ENCODE results near the gene CENPU. TPM values are rescaled to one million over a fixed set of nuclear protein-coding genes. Genes with fewer than 3 reads are reported as not detected.

The CENPU gene
- total RNA-seq, 1 donor from 2014 or later = 8.7 TPM

DNA sequence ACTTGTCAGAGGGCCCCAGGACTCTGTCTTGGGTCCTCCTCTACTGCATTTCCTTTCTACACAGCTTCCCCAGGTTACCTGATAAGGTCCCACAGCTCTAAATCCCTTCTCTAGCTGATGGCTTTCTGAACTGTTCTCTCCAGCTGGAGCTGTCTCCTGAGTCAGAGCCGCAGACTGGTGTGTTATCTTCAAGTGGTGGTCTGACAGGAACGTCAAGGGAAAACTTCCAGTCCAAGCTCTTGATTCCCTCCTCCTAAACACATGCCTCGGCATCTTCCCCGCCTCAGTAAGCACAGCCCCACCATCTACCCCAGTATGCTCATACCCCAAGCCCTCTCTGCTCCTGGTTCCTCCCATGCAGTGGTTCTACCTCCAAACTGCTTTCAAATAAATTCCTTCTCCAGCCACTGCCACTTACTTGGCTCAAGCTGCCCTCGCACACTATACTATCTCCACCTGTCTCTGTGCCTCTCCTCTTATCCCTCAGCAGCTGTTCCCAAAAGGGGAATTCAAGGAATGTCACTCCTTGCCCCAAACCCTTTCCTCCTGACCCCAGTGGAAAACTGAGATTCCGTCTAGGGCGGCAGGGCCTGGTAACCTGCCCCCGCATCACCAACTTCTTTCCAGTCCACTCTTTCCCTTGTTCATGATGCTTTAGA is 17.2 kb upstream of the CENPU start:
- Histone ChIP-seq H3K27me3 (ENCODE audit: control insufficient read depth, insufficient read depth, low read length) (no peaks in the 10 kb centered on the region), H3K36me3 (ENCODE audit: control insufficient read depth, insufficient read depth, low read length) (no peaks in the 10 kb centered on the region), H3K4me3 (ENCODE audit: low read depth, low read length) (no peak overlapping the region)
- TF ChIP-seq, protein P1, sequence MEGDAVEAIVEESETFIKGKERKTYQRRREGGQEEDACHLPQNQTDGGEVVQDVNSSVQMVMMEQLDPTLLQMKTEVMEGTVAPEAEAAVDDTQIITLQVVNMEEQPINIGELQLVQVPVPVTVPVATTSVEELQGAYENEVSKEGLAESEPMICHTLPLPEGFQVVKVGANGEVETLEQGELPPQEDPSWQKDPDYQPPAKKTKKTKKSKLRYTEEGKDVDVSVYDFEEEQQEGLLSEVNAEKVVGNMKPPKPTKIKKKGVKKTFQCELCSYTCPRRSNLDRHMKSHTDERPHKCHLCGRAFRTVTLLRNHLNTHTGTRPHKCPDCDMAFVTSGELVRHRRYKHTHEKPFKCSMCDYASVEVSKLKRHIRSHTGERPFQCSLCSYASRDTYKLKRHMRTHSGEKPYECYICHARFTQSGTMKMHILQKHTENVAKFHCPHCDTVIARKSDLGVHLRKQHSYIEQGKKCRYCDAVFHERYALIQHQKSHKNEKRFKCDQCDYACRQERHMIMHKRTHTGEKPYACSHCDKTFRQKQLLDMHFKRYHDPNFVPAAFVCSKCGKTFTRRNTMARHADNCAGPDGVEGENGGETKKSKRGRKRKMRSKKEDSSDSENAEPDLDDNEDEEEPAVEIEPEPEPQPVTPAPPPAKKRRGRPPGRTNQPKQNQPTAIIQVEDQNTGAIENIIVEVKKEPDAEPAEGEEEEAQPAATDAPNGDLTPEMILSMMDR (IDR thresholded peaks at IDR 0.05; ENCODE audit: insufficient read depth, low read length, poor library complexity, severe bottlenecking) = no peak
- no peak for DNase-seq (ENCODE audit: low read depth)

DNA sequence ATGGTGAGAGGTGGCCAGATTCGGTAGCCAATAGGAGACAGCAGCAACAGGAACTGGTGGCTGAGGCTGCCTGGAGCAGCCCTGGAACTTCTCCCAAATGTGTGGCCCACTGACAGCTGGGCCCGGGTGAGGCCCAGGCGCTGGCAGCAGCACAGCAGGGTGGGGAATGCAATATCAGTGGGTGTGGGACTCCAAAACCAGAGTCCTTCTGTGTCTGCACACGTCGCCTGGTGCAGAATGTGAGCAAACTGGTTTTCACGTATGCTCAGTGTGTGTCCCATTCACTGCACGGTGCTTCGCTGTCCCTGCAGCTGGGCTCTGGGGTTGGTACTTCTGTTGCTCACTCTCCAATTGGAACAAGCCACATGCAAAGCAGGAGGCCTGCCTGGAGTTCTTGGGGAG is 14.4 kb upstream of the CENPU start:
- Histone ChIP-seq H3K27me3 (ENCODE audit: control insufficient read depth, insufficient read depth, low read length) (no peaks in the 10 kb centered on the region), H3K36me3 (ENCODE audit: control insufficient read depth, insufficient read depth, low read length) (no peaks in the 10 kb centered on the region), H3K4me3 (ENCODE audit: low read depth, low read length) (no peak overlapping the region)
- DNase-seq (ENCODE audit: low read depth) = no peak
- TF ChIP-seq, protein P1 (IDR thresholded peaks at IDR 0.05; ENCODE audit: insufficient read depth, low read length, poor library complexity, severe bottlenecking) = no peak

DNA sequence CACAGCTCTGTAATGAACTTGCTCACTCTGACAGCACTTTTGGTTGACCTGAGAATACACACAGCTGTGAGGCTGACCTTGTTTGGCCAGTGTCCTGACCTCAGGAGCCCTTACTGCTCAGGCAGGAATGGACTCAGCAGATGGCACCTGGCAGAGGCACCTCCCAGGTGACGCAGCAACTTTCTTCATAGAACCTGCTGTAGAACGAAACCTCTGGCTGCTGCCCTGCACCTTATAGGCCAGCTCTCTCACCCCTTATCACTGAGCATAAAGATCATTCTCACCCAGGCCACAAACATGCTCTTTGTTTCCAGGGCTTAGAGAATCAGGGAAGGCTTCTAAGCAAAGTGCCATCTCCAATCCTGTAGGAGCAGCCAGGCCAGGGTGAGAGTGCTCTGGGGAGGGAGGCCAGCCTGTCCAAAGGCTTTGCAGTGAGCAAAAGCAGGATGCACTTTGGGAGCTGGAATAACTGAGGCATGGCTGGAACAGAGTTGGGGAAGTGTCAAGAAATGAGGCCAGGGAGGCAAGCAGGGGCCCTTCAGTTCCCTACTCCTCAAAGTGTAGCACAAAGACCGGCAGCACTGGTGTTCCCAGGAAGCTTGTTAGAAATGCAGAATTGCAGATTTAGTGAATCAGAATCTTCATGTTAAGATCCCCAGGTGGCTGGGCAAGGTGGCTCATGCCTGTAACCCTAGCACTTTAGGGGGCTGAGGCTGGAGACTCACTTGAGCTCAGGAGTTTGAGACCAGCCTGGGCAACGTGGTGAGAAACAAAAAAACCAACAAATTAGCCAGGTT is 13.3 kb upstream of the CENPU start:
- H3K27me3 ChIP-seq (ENCODE audit: control insufficient read depth, insufficient read depth, low read length) = no peaks in the 10 kb centered on the region
- H3K4me3 ChIP-seq (ENCODE audit: low read depth, low read length) = no peak overlapping the region
- TF ChIP-seq, protein P1 (IDR thresholded peaks at IDR 0.05; ENCODE audit: insufficient read depth, low read length, poor library complexity, severe bottlenecking) = no peak
- H3K36me3 ChIP-seq (ENCODE audit: control insufficient read depth, insufficient read depth, low read length) = no peaks in the 10 kb centered on the region
- DNase-seq (ENCODE audit: low read depth) = no peak

DNA sequence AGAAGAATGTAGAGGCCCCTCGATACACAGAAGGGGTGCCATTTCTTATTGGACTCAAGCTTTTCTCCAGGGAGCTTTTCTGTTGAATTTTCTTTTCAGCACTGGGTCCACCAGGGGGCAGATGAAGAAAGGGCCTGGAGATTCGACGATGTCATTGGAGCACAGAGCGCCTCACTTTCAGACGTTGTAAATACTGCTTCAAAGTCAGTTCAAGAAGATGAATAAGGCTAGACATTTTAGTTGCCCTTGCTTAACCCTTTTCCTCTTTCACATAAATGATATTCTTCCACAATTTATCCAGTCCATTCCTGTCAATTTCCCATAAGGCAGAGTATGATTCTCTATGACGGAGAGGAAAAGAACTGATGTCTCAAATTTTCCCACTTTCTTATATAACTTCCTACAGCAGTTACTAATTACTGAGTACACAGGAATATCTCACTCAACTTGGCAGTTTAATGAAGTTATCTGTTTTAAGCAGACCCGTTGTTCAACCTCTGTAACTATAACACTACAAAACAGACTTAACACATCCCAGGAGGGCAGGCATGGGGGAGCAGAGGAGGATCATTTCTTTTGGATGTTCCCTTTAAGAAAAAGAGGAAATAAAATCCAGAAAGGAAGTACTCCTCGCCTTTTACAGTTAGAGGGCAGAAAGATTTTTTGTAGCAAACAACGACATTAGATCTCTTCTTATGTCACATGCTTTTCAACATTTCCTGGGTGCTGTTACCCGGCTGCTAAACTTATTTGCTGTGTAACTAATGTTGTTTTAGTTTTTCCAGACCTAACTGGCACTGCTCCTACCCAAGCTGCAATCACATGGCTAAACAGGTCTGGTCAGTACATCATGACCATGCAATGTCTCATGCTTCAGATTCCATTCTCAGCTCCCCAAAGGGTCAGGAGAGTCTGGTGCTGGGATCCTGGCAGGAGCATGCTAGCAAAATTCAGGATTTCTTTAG is 12.2 kb upstream of the CENPU start:
- H3K4me3 ChIP-seq (ENCODE audit: low read depth, low read length) = no peak overlapping the region
- no peaks in the 10 kb centered on the region for H3K27me3 ChIP-seq (ENCODE audit: control insufficient read depth, insufficient read depth, low read length)
- peak; percentile 70 for DNase-seq (ENCODE audit: low read depth)
- TF ChIP-seq, protein P1 (IDR thresholded peaks at IDR 0.05; ENCODE audit: insufficient read depth, low read length, poor library complexity, severe bottlenecking) = peak; percentile 88
- H3K36me3 ChIP-seq (ENCODE audit: control insufficient read depth, insufficient read depth, low read length) = no peaks in the 10 kb centered on the region

DNA sequence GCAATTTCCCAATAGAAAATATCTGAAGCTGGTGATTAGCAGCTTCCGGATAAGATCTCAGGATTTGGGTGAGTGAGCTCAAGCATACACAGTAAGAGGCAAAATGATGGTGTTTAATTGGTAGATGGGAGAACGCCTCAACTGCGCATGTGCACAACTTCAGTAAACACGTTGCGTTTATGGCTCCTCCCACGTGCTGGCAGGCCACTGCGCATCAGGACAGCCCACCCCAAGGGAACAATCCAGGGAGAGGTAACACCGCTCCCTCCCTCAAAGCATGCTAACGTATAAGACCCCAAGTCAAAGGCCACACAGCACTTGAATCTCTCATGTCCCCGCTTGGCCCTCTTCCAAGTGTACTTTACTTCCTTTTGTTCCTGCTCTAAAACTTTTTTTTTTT is 10.3 kb upstream of the CENPU start:
- DNase-seq (ENCODE audit: low read depth) = no peak
- H3K27me3 ChIP-seq (ENCODE audit: control insufficient read depth, insufficient read depth, low read length) = no peaks in the 10 kb centered on the region
- H3K4me3 ChIP-seq (ENCODE audit: low read depth, low read length) = no peak overlapping the region
- TF ChIP-seq, protein P1 (IDR thresholded peaks at IDR 0.05; ENCODE audit: insufficient read depth, low read length, poor library complexity, severe bottlenecking) = no peak
- H3K36me3 ChIP-seq (ENCODE audit: control insufficient read depth, insufficient read depth, low read length) = no peaks in the 10 kb centered on the region

All from kidney epithelial cell (primary cell).